HepG2 (cell line): ENCODE measurements around the gene TGIF2LY. TPM values are rescaled to one million over a fixed set of nuclear protein-coding genes. Genes with fewer than 3 reads are reported as not detected.
"Not testable (repeated sequence)": the region's sequence is repeated elsewhere in the genome, so short reads cannot be mapped to it uniquely, and the experiment has no call there.

Experiments used
- ATAC-seq: fragments of 200-7000 bp; cut with Tn5 transposase; 3 replicates; pipeline ENCODE4 v1.9.1; 2020; ENCODE audit warnings: mild to moderate bottlenecking, moderate library complexity
- Bru-seq: library from RNA; stranded (reverse); fragments of 400-500 nt; gene quantifications from one replicate; lab custom pipeline; 2021; lab: Mats Ljungman, UMichigan
- BruChase-seq, 2 experiments: library from RNA; stranded (reverse); fragments of 400-500 nt; gene quantifications; one replicate each; lab custom pipeline; 2021; lab: Mats Ljungman, UMichigan
- BruUV-seq: library from RNA; stranded (reverse); fragments of 400-500 nt; replicated peaks from 2 replicates; lab custom pipeline; 2021; lab: Mats Ljungman, UMichigan
- CTCF ChIA-PET: fragments of 300-600 bp; formaldehyde crosslinking; extraction: SDS; loops from one replicate; lab custom pipeline; 2021; ENCODE audit warnings: low total read pairs, inconsistent platforms, low intra/inter-chr PET ratio; lab: Yijun Ruan, JAX
- POLR2A ChIA-PET: fragments of 350-600 bp; sonication (Branson Sonifier 250); formaldehyde crosslinking; loops from one replicate; lab custom pipeline; 2020; ENCODE audit warnings: antibody characterized with exemption, inconsistent platforms; lab: Yijun Ruan, JAX
- DNase-seq: peaks from one replicate; pipeline ENCODE4 v3.0.0-alpha.2; 2015; ENCODE audit warnings: low spot score
- FAIRE-seq: peaks from 3 replicates; lab custom pipeline; 2011; peaks lifted over from hg19 to GRCh38; lab: Jason Lieb, UNC
- H2AFZ ChIP-seq: one replicate; pipeline ENCODE4 v1.6.1; 2011; ENCODE audit warnings: low read length, inconsistent platforms
- H3K27ac ChIP-seq: fragments of 300-600 bp; 3 replicates; pipeline ENCODE4 v1.8.0; 2011; ENCODE audit warnings: mixed run types, mild to moderate bottlenecking, mixed read lengths, low read length, inconsistent platforms; ENCODE audit not compliant: insufficient read depth; ENCODE audit errors: extremely low read length
- H3K27me3 ChIP-seq, 2 experiments: fragments of 200-600 bp in 1 of 2; 2 replicates in 1 of 2; 3 replicates in 1 of 2; pipeline versions ENCODE4 v1.6.0 to v1.8.0; 2011; ENCODE audit warnings: low read length in 2 of 2, mild to moderate bottlenecking in 2 of 2, moderate library complexity in 2 of 2, inconsistent platforms in 1 of 2; ENCODE audit not compliant: insufficient read depth in 2 of 2, control insufficient read depth in 1 of 2
- H3K36me3 ChIP-seq, 2 experiments: fragments of 200-600 bp in 1 of 2; replicated peaks in 1 of 2; 2 replicates in 1 of 2; 3 replicates in 1 of 2; pipeline versions ENCODE4 v1.5.1 to v1.8.0; 2011; ENCODE audit warnings: low read length in 2 of 2, inconsistent platforms in 1 of 2; ENCODE audit not compliant: insufficient read depth in 2 of 2, control insufficient read depth in 1 of 2
- H3K4me1 ChIP-seq: 2 replicates; pipeline ENCODE4 v1.5.1; 2012; ENCODE audit warnings: low read length, inconsistent platforms; ENCODE audit not compliant: insufficient read depth
- H3K4me2 ChIP-seq: 2 replicates; pipeline ENCODE4 v1.6.0; 2011; ENCODE audit warnings: low read depth, low read length, inconsistent platforms
- H3K4me3 ChIP-seq, 3 experiments: fragments of 200-600 bp in 1 of 3; sonication (generic), shearing (Covaris generic) in 1 of 3; replicated peaks in 1 of 3; 2 replicates each; pipeline ENCODE4 v1.5.1; 2011 to 2016; ENCODE audit warnings: low read length in 3 of 3, inconsistent platforms in 2 of 3, low read depth in 2 of 3, mild to moderate bottlenecking in 2 of 3, control low read depth in 1 of 3, mixed read lengths in 1 of 3; ENCODE audit not compliant: insufficient read depth in 1 of 3
- H3K79me2 ChIP-seq: one replicate; pipeline ENCODE4 v1.6.1; 2011; ENCODE audit warnings: low read length, inconsistent platforms; ENCODE audit not compliant: insufficient read depth
- H3K9ac ChIP-seq: 2 replicates; pipeline ENCODE4 v1.6.0; 2011; ENCODE audit warnings: mild to moderate bottlenecking, low read depth, low read length, inconsistent platforms; ENCODE audit not compliant: insufficient read depth
- H3K9me3 ChIP-seq: 2 replicates; pipeline ENCODE4 v1.5.1; 2012; ENCODE audit warnings: mild to moderate bottlenecking, low read length
- H4K20me1 ChIP-seq: 2 replicates; pipeline ENCODE4 v1.6.0; 2011; ENCODE audit warnings: inconsistent platforms, mild to moderate bottlenecking, low read length, moderate library complexity; ENCODE audit not compliant: insufficient read depth
- CREB1 ChIP-seq, 2 experiments: fragments of 450-650 bp in 1 of 2; IDR thresholded peaks; 2 replicates each; pipeline ENCODE4 v1.6.1; 2016 to 2017; ENCODE audit warnings: control low read depth in 1 of 2, mild to moderate bottlenecking in 1 of 2, missing compliant biosample characterization in 1 of 2, missing genetic modification characterization in 1 of 2
- WGBS: methylation state at CpG from one replicate; pipeline ENCODE4 v1.1.6; 2017; ENCODE audit warnings: low lambda C conversion rate; 5-methylcytosine and 5-hydroxymethylcytosine counted together
- in situ Hi-C: cut with HindIII; loops from 2 replicates; pipeline ENCODE4 v1.10.0; 2017; ENCODE audit warnings: low pct_unique_long_range_greater_than_20kb; ENCODE audit not compliant: extremely low pct_ligation_motif_present
- intact Hi-C: fragments of 100-400 bp; cut with micrococcal nuclease; formaldehyde crosslinking; loops from one replicate; pipeline ENCODE4 v1.10.0; 2022; ENCODE audit not compliant: unreplicated experiment
- long read RNA-seq, 2 experiments: library from RNA in 1 of 2; library from polyadenylated mRNA in 1 of 2; stranded (forward) in 1 of 2; unstranded in 1 of 2; transcript quantifications; one replicate each; pipeline ENCODE4 v2.0.0, GENCODE V29; 2019 to 2022
- polyA minus RNA-seq, 3 experiments: library from RNA; depleted of rRNA, polyadenylated mRNA; stranded (reverse); fragments of >200 nt; gene quantifications; 2 replicates each; pipeline ENCODE4 v1.2.3, GENCODE V29; 2011; ENCODE audit warnings: low replicate concordance in 1 of 3
- polyA plus RNA-seq, 8 experiments: library from polyadenylated mRNA; depleted of rRNA in 3 of 8; stranded (reverse) in 7 of 8; unstranded in 1 of 8; fragments of >200 nt; fragmentation: Illumina TruSeq in 4 of 8; extraction: Trizol in 4 of 8; gene quantifications; 2 replicates each; pipeline versions ENCODE4 v1.2.1 to v1.2.3, GENCODE V29; 2011 to 2016; ENCODE audit warnings: low read depth in 4 of 8, missing spikeins in 1 of 8, mixed read lengths in 1 of 8; ENCODE audit not compliant: insufficient read depth in 1 of 8
- small RNA-seq, 3 experiments: library from RNA; depleted of rRNA; stranded (forward); fragments of <200 nt; gene quantifications; one replicate each; pipeline ENCODE3, GENCODE V24; 2012; ENCODE audit warnings: low read depth in 2 of 3, low replicate concordance in 1 of 3; ENCODE audit not compliant: insufficient read length in 3 of 3, insufficient read depth in 2 of 3
- total RNA-seq, 5 experiments: library from RNA; depleted of rRNA; stranded (reverse); fragments of >200 nt; fragmentation: Illumina TruSeq; extraction: Trizol; gene quantifications; 2 replicates each; pipeline ENCODE4 v1.2.3, GENCODE V29; 2016; ENCODE audit warnings: low read depth in 1 of 5

The TGIF2LY gene
- total RNA-seq (2016; rRNA removed; fragmentation: Illumina TruSeq; extraction: Trizol) (not detected in 2 replicates), polyA plus RNA-seq (2011; rRNA removed) (not detected in 2 replicates), polyA minus RNA-seq (2011; rRNA and poly(A)+ RNA removed; ENCODE audit: low replicate concordance) (not detected in 2 replicates), Bru-seq, nascent RNA (not detected), BruChase-seq, experiment 1, labeled RNA remaining after a 6-hour chase (not detected), BruChase-seq, experiment 2, labeled RNA remaining after a 2-hour chase (not detected)
- not detected in 2 replicates for total RNA-seq (2016; cell fraction: cytosol; rRNA removed; fragmentation: Illumina TruSeq; extraction: Trizol; ENCODE audit: low read depth)
- not detected in 2 replicates for total RNA-seq (2016; cell fraction: insoluble cytoplasmic fraction; rRNA removed; fragmentation: Illumina TruSeq; extraction: Trizol)
- total RNA-seq (2016; cell fraction: membrane; rRNA removed; fragmentation: Illumina TruSeq; extraction: Trizol), result not detected in 2 replicates
- not detected in 2 replicates for total RNA-seq (2016; cell fraction: nucleus; rRNA removed; fragmentation: Illumina TruSeq; extraction: Trizol)
- polyA plus RNA-seq (2011; cell fraction: cytosol; rRNA removed), result not detected in 2 replicates
- polyA plus RNA-seq (2011; cell fraction: nucleus; rRNA removed), result not detected in 2 replicates
- not detected in 2 replicates for polyA plus RNA-seq (2012)
- polyA plus RNA-seq (2016; cell fraction: cytosol; fragmentation: Illumina TruSeq; extraction: Trizol; ENCODE audit: low read depth), result not detected in 2 replicates
- not detected in 2 replicates for polyA plus RNA-seq (2016; cell fraction: insoluble cytoplasmic fraction; fragmentation: Illumina TruSeq; extraction: Trizol; ENCODE audit: low read depth)
- polyA plus RNA-seq (2016; cell fraction: membrane; fragmentation: Illumina TruSeq; extraction: Trizol; ENCODE audit: low read depth), result not detected in 2 replicates
- not detected in 2 replicates for polyA plus RNA-seq (2016; cell fraction: nucleus; fragmentation: Illumina TruSeq; extraction: Trizol; ENCODE audit: insufficient read depth, low read depth)
- not detected in 2 replicates for polyA minus RNA-seq (2011; cell fraction: cytosol; rRNA and poly(A)+ RNA removed)
- polyA minus RNA-seq (2011; cell fraction: nucleus; rRNA and poly(A)+ RNA removed), result not detected in 2 replicates
- long read RNA-seq, experiment 1, result 0 reads
- long read RNA-seq, experiment 2, result 0 reads

- H3K9me3 ChIP-seq; H2AFZ ChIP-seq; FAIRE-seq; DNase-seq; H4K20me1 ChIP-seq; ATAC-seq; in situ Hi-C loops; BruUV-seq; H3K4me2 ChIP-seq; H3K79me2 ChIP-seq; TF ChIP-seq CREB1 (CRISPR knock-in tag; IDR thresholded peaks at IDR 0.05): not testable (repeated sequence)
- 18% methylated on average over 8 of the region's 9 CpGs for WGBS
- TF ChIP-seq CREB1 (IDR thresholded peaks at IDR 0.05), result peak; percentile 76
- TF ChIP-seq, all 625 proteins: peak for 1; not testable (repeated sequence) for 624
- CTCF ChIA-PET, H3K4me3 ChIP-seq, H3K27me3 ChIP-seq, H3K4me1 ChIP-seq, POLR2A ChIA-PET, H3K36me3 ChIP-seq, intact Hi-C loops, H3K9ac ChIP-seq, H3K27ac ChIP-seq: not testable (repeated sequence)
Observed at GRCh38 chrY:3578767-3579166, at the start of gene TGIF2LY. TSS of gene TGIF2LY (plus strand) at chrY:3579067. CDS start at chrY:3579245, 178 bp downstream.

Small RNA genes within 50 kb of the gene (small RNA-seq; reads per million reads assigned to genes)
- gene PRRC2CP1, result 0 reads per million in 3 experiments
